ENCODE results near the gene PSAPL1. TPM values are rescaled to one million over a fixed set of nuclear protein-coding genes. Genes with fewer than 3 reads are reported as not detected.

The PSAPL1 gene
- total and polyA plus RNA-seq, 9 of the 15 experiments (the other 6 are each of a cell fraction or from before 2014, with no cell fraction given), result not detected

- no peak for DNase-seq (ENCODE audit: extremely low read depth in 1 of 4, low spot score in 3 of 4)
- Histone ChIP-seq H4K20me1 (replicated peaks; ENCODE audit: control insufficient read depth, insufficient read depth, low read length) (no peaks in the 10 kb centered on the region), H3K79me2 (ENCODE audit: control insufficient read depth, insufficient read depth, low read length) (no peaks in the 10 kb centered on the region), H3K4me3 (no peak overlapping the region), H3K4me1 (replicated peaks in 1 of 2; ENCODE audit: control insufficient read depth in 2 of 2, insufficient read depth in 2 of 2, low read length in 2 of 2) (no peaks in the 10 kb centered on the region), H3K4me2 (ENCODE audit: insufficient read depth, low read length) (no peak overlapping the region), H3K27ac (ENCODE audit: extremely low read depth, low read depth, low read length) (no peak overlapping the region), H3K9me1 (ENCODE audit: control insufficient read depth, insufficient read depth, low read length) (no peaks in the 10 kb centered on the region), H3K9ac (ENCODE audit: insufficient read depth in 1 of 2, low read depth in 2 of 2, low read length in 2 of 2) (no peak overlapping the region), H3K9me3 (replicated peaks; ENCODE audit: control insufficient read depth, insufficient read depth, low read depth, low read length) (no peaks in the 10 kb centered on the region), H3K36me3 (ENCODE audit: control insufficient read depth, insufficient read depth, low read length) (no peaks in the 10 kb centered on the region), H3K27me3 (ENCODE audit: control insufficient read depth in 2 of 2, insufficient read depth in 2 of 2, low read length in 2 of 2) (no peaks in the 10 kb centered on the region; a peak in 1 of 5 replicates), H2AFZ (ENCODE audit: low read depth, low read length) (no peak overlapping the region)
- FAIRE-seq, result no peak
- intact Hi-C loops (cut with micrococcal nuclease), result no loop called here
- 0% methylated on average over 5 of the region's 5 CpGs for WGBS (ENCODE audit: insufficient coverage, low coverage, missing lambda C conversion rate)
- CTCF ChIA-PET (ENCODE audit: low intra/inter-chr PET ratio), result no interaction called here
- TF ChIP-seq MYBL2 (IDR thresholded peaks at IDR 0.05; ENCODE audit: low read depth), result 0 out of 2 replicates have a peak, but pooled peaks have one; percentile 10
- no peak for TF ChIP-seq MYBL2 (CRISPR knock-in tag; IDR thresholded peaks at IDR 0.05; ENCODE audit: borderline replicate concordance)
- no peak for TF ChIP-seq ZC3H11A (IDR thresholded peaks at IDR 0.05; ENCODE audit: low read depth, low read length)
- TF ChIP-seq ZNF24 (IDR thresholded peaks at IDR 0.05), result peak; percentile 79
- no peak for TF ChIP-seq ZNF511 (CRISPR knock-in tag; IDR thresholded peaks at IDR 0.05)
- TF ChIP-seq TAF9B (IDR thresholded peaks at IDR 0.05; ENCODE audit: partially characterized antibody), result no peak
- TF ChIP-seq ZNF280A (IDR thresholded peaks at IDR 0.05; ENCODE audit: low read depth, partially characterized antibody), result no peak
- in situ Hi-C loops (cut with MboI), result no loop called here
- POLR2A ChIA-PET, result no interaction called here
- ATAC-seq, result no peak
- no TSS peak for BruUV-seq (replicated peaks)
These were observed 16.2 kb upstream of the PSAPL1 start for GRCh38 chr4:7450775-7451433.
